Right atrium auricular region (tissue), 2 donors: ENCODE measurements around the gene PBRM1. TPM values are rescaled to one million over a fixed set of nuclear protein-coding genes. Genes with fewer than 3 reads are reported as not detected.

Experiments used
- DNase-seq: peaks from one replicate; pipeline ENCODE4 v3.0.0-alpha.2; 2019; ENCODE audit warnings: low spot score
- H3K27ac ChIP-seq, 2 donors: fragments of 200-600 bp; sonication (generic); 1 replicate in 1 of 2; 2 replicates in 1 of 2; pipeline ENCODE4 v1.5.1; 2016 to 2019
- H3K27me3 ChIP-seq, 2 donors: fragments of 200-600 bp; sonication (generic); one replicate each; pipeline versions ENCODE4 v1.5.1 to v1.6.0; 2017 to 2019
- H3K36me3 ChIP-seq: fragments of 200-600 bp; sonication (generic); one replicate; pipeline ENCODE4 v1.5.1; 2016
- H3K4me1 ChIP-seq, 2 donors: fragments of 200-600 bp; sonication (generic); one replicate each; pipeline versions ENCODE4 v1.5.1 to v1.6.0; 2017 to 2019
- H3K4me3 ChIP-seq, 2 donors: fragments of 200-600 bp; sonication (generic); 1 replicate in 1 of 2; 2 replicates in 1 of 2; pipeline ENCODE4 v1.5.1; 2017 to 2019; ENCODE audit warnings: mild to moderate bottlenecking in 1 of 2, moderate library complexity in 1 of 2
- H3K9me3 ChIP-seq, 2 donors: fragments of 200-600 bp; sonication (generic); one replicate each; pipeline ENCODE4 v1.5.1; 2019
- total RNA-seq, 2 donors: library from RNA; depleted of rRNA; stranded (reverse); fragments of >200 nt; gene quantifications; one replicate each; pipeline ENCODE4 v1.1.0, GENCODE V29; 2016
- TF ChIP-seq, protein P1 (sequence below), 2 donors: fragments of 200-600 bp; sonication (generic); IDR thresholded peaks; one replicate each; pipeline ENCODE4 v1.5.1; 2019; ENCODE audit warnings: antibody characterized with exemption in 2 of 2

The PBRM1 gene
- total RNA-seq, 2 donors from 2014 or later = 39.8 to 40.6 TPM

DNA sequence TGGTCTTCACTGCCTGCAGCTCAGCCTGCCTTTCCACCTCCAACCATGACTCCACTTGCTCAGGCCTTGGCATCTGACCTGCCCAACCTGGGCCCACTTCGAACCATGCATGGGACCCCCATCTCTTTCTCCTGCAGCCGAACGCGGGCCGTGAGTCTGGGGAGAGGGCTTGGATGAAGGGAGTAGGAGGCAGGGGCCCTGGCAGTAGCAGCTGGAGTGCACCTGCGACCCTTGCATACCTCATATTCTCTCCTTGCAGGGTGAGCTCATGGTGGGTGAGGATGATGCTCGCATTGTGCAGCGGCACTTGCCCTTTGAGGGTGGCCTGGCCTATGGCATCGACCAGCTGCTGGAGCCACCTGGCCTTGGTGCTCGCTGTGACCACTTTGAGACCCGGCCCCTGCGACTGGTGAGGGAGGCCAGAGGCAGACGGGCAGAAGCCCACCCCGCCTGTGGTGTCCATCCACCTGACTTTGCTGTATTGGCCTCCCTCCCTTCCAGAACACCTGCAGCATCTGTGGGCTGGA is 165.5 kb downstream of the PBRM1 start:
- Histone ChIP-seq H3K27ac (no peak overlapping the region), H3K9me3 (no peaks in the 10 kb centered on the region), H3K4me3 (no peak overlapping the region), H3K36me3 (peaks cover 18% of the 10 kb centered on the region), H3K4me1 (peaks cover 0 to 20% of the 10 kb centered on the region in 2 donors), H3K27me3 (no peaks in the 10 kb centered on the region)
- no peak for DNase-seq
- TF ChIP-seq, protein P1, sequence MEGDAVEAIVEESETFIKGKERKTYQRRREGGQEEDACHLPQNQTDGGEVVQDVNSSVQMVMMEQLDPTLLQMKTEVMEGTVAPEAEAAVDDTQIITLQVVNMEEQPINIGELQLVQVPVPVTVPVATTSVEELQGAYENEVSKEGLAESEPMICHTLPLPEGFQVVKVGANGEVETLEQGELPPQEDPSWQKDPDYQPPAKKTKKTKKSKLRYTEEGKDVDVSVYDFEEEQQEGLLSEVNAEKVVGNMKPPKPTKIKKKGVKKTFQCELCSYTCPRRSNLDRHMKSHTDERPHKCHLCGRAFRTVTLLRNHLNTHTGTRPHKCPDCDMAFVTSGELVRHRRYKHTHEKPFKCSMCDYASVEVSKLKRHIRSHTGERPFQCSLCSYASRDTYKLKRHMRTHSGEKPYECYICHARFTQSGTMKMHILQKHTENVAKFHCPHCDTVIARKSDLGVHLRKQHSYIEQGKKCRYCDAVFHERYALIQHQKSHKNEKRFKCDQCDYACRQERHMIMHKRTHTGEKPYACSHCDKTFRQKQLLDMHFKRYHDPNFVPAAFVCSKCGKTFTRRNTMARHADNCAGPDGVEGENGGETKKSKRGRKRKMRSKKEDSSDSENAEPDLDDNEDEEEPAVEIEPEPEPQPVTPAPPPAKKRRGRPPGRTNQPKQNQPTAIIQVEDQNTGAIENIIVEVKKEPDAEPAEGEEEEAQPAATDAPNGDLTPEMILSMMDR (IDR thresholded peaks at IDR 0.05) = no peak

DNA sequence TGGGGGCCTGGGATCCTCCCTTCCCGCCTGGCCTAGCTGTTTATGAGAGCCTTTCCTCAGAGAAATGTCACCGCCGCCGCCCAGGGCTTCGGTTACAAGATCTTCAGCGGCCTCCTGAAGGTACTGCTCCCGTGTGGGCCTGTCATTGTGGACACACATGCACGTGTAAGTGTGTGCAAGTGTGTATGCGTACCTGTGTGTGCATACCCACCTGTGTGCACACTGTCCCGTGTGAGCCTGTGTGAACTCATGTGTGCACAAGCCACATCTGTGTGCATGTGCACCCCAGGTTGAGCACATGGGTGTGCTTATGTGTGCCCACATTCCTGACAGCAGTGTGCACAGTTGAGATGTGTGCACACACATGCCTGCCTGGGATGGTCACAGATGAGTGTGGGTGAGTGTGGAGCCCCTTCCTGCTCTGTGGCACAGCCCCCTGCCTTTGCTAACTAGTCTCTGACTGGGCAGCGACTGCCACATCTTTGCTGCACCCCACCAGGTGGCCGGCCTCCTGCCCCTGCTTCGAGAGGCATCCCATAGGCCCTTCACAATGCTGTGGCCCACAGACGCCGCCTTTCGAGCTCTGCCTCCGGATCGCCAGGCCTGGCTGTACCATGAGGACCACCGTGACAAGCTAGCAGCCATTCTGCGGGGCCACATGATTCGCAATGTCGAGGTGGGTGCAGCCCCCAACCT is 166.1 kb downstream of the PBRM1 start:
- no peak for DNase-seq
- TF ChIP-seq, protein P1 (IDR thresholded peaks at IDR 0.05) = no peak
- H3K4me1 ChIP-seq = peaks cover 0 to 14% of the 10 kb centered on the region in 2 donors
- no peaks in the 10 kb centered on the region for H3K9me3 ChIP-seq
- no peaks in the 10 kb centered on the region for H3K27me3 ChIP-seq
- no peak overlapping the region for H3K27ac ChIP-seq
- H3K4me3 ChIP-seq = no peak overlapping the region
- peaks cover 16% of the 10 kb centered on the region for H3K36me3 ChIP-seq

DNA sequence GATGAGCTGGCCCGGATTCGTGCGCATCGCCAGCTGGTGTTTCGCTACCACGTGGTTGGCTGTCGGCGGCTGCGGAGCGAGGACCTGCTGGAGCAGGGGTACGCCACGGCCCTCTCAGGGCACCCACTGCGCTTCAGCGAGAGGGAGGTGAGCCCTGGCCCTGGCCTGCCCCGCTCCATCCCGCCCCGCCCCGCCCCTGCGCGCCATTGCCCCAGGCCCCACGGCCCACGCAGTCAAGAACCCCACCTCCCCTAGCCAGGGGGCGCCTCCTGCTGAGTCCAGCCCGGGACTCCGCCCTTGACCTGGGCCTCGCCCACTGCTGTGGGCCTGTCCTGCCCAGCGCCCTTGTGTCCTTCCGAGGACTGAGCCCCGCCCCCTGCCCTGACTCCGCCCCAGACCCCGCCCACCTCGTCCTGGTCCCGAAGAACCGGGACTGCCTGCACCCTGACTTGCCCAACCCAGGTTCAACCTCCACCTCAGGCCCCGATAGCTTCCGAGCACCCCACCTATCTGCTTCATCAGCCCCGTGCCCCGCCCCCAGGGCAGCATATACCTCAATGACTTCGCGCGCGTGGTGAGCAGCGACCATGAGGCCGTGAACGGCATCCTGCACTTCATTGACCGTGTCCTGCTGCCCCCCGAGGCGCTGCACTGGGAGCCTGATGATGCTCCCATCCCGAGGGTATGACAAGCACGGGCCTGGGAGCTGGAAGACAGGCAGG is 166.8 kb downstream of the PBRM1 start:
- no peak for DNase-seq
- H3K36me3 ChIP-seq = peaks cover 9% of the 10 kb centered on the region

DNA sequence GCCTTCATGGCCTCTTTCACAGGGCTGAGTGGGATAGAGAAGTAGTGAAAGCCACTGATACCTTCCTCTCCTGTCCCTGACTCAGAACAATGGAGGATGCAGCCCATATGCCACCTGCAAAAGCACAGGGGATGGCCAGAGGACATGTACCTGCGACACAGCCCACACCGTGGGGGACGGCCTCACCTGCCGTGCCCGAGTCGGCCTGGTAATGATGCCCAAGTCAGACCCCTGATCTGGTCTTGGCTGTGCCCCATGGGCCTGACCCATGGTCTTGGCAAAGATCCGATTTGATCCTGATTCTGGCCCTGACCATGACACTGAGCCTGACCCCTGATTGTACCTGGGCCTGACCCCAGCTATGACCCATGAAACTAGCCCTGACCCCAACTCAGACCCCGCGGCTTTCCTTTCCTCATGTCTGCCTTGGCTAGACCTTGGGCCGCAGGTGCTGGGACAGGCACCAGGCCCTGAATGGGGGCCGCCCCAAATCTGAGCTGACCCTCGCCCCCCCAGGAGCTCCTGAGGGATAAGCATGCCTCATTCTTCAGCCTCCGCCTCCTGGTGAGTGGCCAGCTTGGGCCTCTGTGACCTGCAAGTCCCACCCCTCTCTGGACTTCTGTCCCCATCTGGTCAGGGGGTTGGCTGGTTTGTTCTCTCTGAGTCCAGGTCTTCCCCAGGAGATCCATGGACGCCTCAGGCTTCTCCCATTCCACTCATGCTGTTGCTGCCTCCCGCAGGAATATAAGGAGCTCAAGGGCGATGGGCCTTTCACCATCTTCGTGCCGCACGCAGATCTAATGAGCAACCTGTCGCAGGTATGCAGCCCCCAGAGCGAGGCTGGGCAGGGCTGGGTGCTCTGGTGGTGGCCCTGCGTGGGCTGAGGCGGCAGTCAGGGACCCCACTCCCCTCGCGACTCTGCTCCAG is 167.7 kb downstream of the PBRM1 start:
- no peak for DNase-seq
- Histone ChIP-seq H3K27ac (no peak overlapping the region), H3K4me3 (peak overlapping the region in 1 of 2 donors; percentile 41), H3K4me1 (peaks cover 0 to 6% of the 10 kb centered on the region in 2 donors), H3K27me3 (no peaks in the 10 kb centered on the region), H3K36me3 (peaks cover under 1% of the 10 kb centered on the region), H3K9me3 (no peaks in the 10 kb centered on the region)
- TF ChIP-seq, protein P1 (IDR thresholded peaks at IDR 0.05) = no peak

More for the DNA sequence above, 166.8 kb downstream of the PBRM1 start:
- Histone ChIP-seq H3K4me3 (peak overlapping the region; percentile 26 to 41), H3K9me3 (no peaks in the 10 kb centered on the region), H3K27me3 (no peaks in the 10 kb centered on the region), H3K27ac (no peak overlapping the region), H3K4me1 (peaks cover 0 to 6% of the 10 kb centered on the region in 2 donors)
- TF ChIP-seq, protein P1 (IDR thresholded peaks at IDR 0.05) = no peak

DNA sequence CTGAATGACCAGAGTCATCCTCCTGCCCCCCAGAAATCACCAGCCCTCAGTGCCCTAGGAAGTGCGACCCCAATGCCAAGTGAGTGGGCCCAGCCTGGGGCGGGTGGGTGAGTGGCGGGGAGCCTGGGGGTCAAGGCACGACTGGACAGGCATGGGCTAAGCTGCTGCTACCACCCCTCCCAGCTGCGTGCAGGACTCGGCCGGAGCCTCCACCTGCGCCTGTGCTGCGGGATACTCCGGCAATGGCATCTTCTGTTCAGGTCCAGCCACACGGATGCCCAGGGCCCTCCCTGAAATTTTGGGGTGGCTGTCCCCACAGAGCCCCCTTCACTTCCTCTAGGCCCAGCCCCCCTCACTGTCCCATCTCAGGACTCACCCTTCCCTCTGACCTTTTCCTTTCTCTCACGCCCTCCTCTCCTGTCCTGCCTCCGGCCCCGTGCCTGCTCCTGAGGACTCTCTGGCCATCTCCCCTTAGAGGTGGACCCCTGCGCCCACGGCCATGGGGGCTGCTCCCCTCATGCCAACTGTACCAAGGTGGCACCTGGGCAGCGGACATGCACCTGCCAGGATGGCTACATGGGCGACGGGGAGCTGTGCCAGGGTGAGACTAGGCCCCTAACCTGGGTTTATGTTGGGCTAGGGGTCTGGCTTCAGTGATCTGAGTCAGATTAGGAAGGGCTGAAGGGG is 169.1 kb downstream of the PBRM1 start:
- Histone ChIP-seq H3K9me3 (no peaks in the 10 kb centered on the region), H3K4me1 (peaks cover 0 to 6% of the 10 kb centered on the region in 2 donors), H3K27me3 (no peaks in the 10 kb centered on the region), H3K36me3 (no peaks in the 10 kb centered on the region), H3K4me3 (no peak overlapping the region), H3K27ac (no peak overlapping the region)
- no peak for DNase-seq
- TF ChIP-seq, protein P1 (IDR thresholded peaks at IDR 0.05) = no peak
